ENCODE data around the gene CCNK.

DNA sequence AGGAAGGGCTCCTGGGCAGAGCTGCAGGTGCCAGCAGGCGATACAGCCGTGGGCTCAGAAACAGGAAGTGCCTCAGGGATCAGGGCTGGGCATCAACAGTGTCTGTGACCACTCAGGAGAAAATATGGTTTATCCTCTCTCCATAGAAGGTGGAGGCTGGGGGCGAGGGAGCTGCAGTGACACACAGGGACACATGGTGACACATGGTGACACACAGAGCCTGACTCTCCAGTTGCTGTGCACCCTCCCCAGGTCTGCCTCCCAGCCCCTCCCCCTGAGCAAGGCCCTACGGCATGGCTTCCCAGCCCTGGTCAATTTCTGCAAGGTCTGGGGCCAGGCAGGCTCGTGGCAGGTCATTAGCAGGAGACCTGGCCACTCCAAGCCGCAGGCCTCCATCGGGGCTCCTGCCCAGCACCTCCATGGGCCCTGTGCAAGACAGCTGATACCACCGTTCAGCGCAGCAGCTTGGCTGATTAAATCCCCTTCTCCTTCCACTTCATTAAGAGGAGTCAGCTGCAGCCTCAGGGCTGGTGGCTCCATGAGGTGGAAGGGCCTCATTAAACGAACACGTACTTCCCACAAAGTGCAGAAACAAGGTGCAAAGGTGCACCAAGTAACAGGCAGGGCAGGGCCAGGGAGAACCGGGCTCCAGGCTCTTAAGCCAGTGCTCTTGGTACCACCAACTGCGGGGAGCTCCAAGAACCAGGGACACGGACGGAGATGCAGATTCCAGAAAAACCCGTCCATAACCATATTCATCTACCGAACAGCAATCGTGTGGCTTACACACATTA is 60.7 kb downstream of the CCNK start:
- no peak for TF ChIP-seq POLR2AphosphoS5 (IDR thresholded peaks at IDR 0.05; ENCODE audit: low read depth, low read length)
- no peak for TF ChIP-seq TAF1 (IDR thresholded peaks at IDR 0.05; ENCODE audit: borderline replicate concordance, insufficient read depth, low read length)
- TF ChIP-seq SIN3A (IDR thresholded peaks at IDR 0.05; ENCODE audit: borderline replicate concordance, insufficient read depth, low read length) = no peak

Measured in PFSK-1 (cell line).